Effector CD4-positive, alpha-beta T cell (primary cell): ENCODE data around the gene NGB.

Experiments
- DNase-seq: peaks from one replicate; pipeline ENCODE4 v3.0.0-alpha.2; 2020

Gene NGB

DNA sequence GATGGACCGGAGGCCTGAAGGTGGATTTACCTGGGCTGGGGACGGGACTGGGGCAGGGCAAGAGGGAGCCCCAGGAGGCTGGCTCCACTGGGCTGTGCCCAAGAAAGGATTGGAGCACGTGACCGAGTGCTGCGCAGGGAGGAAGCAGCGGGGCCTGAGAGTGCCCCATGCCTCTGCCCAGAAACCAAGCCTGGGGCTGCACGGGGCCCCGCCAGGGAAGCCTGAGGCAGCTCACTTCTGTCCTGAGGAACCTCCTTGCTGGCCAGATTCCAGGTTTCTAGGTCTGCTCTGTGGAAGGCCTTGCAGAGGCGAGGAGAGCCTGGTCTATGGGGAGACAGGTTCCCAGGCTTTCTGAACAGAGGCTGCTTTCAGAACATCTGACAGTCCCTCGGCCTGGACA lies 10.4 kb downstream of the NGB start:
- DNase-seq, result no peak

GRCh38 chr14:77260199-77260598 lies 10.8 kb downstream of the NGB start:
- no peak for DNase-seq

DNA sequence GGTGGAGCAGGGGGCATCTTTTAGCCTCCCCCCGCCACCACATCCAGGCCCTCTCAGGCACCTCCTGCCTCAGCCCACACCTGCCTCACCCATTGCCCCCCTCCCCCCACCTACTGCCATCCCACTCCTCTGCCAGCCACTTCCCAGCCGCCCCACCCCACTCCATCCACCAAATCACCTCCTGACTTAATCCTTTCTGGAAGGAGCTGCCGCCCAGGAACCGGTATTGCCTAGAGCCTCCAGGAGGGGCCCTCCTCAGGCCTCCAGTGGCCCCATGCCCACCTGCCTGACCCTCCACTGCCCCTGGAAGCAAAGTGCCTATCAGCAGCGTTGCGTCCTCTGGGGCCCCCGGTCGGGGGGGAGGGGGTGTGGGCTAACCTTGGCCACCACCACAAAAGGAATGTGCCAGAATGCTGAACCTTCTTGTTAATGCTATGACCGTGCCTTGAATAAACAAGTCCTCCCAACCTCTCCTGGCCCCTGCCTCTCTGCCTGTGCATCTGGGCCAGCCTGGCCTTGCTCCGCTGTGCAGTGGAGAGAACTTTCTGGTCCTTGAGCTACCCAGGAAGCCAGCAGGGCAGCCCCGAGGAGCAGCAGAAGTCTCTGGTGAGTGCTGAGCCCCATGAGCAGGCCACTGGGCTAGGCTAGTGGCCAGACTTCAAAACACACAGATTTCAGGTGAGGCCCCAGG lies 11.8 kb downstream of the NGB start:
- DNase-seq, result no peak

DNA sequence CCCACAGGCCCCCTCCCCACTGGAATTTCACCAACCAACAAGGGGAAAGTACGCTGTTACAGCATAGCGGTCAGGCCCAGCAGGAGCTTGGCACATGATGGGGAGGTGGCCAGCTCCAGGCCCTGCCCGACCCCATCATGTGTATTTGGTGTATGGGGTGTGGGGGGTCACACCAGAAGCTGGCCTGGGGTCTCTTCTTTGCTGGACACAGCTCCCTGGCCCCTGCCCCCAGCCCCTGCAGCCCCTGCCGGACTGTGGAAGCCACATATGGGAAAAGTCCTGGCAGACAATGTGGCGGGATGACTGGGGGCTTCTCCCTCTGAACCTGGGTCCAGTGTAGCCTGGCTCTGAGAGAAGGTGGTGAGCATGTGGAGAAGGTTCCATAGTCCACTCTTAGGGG lies 12.4 kb downstream of the NGB start:
- DNase-seq, result no peak

DNA sequence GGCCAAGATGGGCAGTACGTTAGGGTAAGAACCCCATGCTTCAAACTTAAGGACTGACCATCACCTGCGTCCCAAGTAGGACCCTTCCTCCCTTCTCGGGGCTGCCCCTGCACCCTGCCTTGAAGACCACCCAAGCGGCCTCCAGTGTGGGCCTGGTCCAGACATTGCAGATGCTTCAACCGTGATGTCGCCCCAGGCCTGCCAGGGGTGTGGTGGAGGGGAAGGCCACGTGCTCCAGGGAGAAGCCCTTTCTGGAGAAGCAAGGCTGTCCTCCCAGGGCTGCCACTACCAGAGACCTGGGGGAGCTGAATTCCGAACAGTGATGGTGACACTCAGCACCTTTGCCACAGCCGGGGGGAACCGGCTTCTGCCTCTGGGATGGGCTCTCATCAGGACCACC lies 13.3 kb downstream of the NGB start:
- DNase-seq, result no peak

GRCh38 chr14:77256694-77257093 lies 14.3 kb downstream of the NGB start:
- no peak for DNase-seq

DNA sequence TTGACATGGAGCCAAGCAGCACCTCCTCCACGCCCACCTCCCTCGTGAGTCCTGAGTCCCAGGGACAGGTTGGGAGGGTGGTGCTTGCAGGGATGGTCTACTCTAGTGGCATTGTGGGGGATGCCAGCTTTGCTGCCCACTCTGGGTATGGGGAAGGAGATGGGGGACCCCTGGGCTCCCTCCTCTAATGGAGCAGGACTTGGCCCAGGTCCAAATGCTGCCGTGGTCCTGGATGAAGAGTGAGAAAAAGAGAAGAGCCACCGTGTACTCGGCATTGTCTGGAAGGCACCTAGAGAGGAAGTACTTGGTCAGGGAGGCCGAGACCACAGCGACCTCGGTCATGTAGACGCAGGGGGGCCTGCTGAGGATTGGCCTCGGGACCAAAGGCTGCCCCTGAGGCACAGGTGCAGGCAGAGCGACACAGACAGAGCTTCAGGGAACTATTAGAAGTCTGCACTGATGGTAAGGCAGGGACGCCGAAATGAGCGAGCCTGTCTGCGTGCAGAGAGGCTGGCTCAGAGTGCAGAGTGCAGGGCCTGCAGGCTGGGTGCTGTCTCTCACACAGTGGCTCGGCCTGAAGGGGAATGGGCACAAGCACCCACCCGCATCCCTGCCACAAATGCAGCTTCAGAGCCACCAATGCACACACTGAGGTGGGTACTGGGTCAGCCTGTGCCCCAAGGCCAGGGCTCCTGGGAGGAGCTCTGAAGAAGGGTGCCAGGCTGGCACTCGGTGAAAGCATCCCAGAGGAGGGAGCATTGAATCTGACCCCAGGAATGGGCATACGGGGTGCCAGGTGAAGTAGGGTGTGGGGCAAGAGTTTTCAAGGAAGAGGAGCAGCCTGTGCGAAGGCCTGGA lies 17.4 kb downstream of the NGB start:
- DNase-seq, result no peak

GRCh38 chr14:77251870-77252269 lies 19.1 kb downstream of the NGB start:
- no peak for DNase-seq

DNA sequence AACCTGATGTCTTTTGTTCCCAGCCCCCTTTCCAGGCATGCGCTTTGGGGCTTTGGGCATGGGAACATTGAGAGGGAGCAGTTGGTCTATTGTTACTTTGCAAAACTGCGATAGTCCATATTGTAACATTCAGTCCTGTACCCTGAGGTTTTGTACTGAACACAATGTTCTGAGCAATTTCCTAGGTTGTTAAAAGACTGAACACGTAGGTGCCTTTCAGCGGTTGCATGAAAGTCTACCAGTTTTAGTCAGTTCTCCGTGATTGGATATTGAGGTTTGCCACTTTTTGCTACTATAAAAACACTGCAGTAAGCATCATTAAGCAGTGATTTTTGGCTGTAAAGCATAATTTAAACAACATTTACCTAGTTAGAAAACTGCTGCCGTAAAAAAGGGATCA lies 20.1 kb downstream of the NGB start:
- DNase-seq, result no peak

DNA sequence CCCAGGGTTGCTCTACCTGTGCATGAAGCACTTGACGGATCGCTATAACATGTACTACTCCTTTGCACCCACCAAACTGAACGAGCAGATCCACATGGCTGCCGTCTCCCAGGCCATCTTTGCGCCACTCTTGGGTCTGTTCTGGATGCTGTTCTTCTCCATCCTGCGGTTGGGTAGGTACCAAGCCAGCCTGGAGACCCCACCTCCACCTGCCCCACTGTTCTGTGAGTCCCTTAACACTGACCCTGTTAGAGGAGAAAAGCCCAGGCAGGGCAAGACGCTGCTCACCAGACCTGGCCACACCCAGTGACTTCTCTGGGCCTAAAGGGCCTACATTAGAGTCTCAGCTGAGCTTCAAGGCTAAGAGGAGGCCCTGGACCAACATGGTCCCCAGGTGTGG lies 21.7 kb downstream of the NGB start:
- DNase-seq, result no peak

DNA sequence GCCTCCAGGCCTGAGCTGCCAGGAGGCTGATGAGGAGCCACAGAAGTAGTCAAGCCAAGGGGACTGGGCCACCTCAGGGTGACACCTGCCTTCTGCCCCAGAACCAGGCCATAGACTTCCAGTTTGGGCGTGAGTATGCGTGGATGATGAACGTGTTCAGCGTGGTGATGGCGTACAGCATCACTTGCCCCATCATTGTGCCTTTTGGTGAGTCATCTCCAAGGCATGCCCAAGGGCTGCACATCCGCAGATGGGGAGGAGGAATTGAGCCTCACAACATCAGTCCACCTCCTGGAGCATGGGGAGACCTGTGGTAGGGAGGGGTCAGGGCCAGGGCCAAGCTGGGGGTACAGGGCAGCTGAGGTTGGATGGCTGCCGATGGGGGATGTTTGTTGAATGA lies 22.3 kb downstream of the NGB start:
- DNase-seq, result no peak

DNA sequence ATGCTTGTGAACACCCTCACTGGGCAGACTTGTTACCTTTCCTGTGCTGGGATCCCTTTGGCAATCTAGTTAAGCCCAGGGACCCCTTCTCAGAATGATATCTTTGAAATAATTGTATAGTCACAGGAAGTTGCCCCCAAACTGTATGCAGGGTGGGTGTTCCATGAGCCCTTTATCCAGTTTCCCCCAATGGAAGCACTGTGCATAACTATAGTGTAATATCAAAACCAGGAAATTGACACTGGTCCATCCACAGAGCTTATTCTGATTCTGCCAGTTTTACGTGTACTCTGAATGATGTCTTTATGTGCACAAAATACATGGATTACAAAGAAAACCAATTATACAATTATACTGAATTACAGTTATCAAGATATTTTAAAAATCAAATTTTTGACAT lies 24.2 kb downstream of the NGB start:
- no peak for DNase-seq

DNA sequence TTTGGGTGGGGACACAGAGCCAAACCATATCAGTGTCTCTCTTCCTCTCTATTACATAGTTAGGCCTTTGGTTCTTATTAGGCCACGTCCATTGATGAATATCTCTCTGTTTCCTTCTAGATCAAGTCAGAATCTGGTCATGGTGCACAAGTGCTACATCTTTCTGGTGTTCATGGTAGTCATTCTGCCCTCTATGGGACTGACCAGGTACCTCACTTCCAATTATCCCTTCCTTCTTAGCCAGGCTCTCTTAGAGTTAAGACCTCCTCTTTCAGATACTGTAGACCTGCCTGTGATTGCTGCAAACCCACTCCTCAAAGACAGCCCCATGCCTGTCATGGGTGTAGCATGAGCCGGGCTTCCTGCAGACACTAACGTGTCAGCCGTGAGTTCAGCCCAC lies 25.2 kb downstream of the NGB start:
- DNase-seq, result no peak

DNA sequence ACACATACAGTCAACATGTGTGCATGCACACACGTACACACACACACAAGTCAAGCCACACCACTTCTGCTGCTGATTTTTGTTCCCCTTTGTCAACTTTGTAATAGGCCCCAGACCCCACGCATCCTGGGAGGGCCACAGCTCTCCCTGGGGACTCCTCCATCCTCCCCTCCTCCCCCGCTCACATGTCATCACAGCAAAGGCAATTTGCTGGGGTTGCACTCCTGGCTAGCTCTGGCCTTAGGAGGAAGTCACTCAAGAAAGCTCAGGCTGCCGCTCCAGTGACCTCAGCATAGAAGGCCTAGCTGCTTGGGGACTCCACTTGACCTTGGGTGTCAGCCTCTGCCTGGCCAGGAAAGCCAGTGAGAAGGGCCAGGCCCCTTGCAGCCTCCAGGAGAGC lies 27.2 kb downstream of the NGB start:
- DNase-seq, result no peak

- DNase-seq, result no peak
Observed at GRCh38 chr14:77242752-77243151, 28.3 kb downstream of the NGB start.

- no peak for DNase-seq
Observed at GRCh38 chr14:77241955-77242354, 29.1 kb downstream of the NGB start.

- DNase-seq, result no peak
Observed at GRCh38 chr14:77240336-77240915, 30.6 kb downstream of the NGB start.

DNA sequence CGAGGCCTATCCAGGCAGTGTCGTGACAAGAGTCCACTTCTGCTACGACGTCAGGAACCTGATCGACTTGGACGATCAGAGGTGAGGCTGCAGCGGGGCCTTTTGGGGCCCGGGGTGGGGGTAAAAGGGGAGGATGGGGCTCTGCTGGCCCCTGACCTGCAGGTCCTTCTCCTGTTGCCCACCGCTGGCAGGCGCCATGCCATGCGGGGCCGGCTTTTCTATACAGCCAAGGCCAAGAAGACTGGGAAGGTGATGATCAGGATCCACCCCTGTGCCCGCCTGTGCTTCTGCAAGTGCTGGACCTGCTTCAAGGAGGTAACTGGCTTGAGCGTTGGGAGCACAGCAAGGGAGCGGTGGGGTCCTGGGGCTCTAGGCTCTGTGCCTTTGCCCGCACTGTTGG lies 31.6 kb downstream of the NGB start:
- DNase-seq, result no peak

DNA sequence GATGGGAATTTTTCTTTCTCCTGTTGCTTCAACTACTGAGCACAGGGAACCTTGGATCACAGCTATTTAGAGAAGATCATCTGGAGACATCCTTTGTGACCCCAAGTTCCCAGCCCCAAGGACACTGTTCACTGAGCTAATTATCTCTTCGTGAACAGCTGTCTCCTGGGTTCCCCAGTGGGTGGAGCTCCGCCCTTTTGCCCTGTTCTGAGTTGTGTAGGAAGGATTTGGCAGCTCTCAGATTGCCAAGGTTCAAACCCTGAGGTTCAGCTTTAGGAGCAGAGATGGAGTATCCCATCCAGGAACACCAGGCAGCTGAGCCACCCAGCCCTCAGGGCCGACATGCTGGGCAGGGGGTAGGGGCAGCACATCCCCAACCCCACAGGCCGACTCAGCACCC lies 32.0 kb downstream of the NGB start:
- no peak for DNase-seq

DNA sequence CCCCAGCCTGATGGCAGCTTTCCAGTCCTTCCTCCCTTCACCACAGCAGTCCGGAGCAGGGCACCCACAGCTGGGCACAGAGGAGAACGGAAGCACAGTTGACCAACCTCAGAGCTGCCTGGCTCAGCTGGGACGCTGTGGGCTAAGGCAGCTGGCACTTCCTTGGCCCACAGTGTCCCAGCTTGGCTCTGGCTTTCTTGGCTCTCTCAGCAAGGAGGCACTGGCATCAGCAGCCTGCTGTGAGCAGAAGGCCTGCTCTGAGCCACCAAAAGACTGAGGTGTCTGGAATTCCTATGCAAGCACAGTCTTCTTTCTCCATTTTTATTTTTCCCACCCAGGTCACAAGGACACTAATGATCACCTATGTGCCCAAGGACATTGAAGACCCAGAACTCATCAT lies 32.6 kb downstream of the NGB start:
- no peak for DNase-seq

DNA sequence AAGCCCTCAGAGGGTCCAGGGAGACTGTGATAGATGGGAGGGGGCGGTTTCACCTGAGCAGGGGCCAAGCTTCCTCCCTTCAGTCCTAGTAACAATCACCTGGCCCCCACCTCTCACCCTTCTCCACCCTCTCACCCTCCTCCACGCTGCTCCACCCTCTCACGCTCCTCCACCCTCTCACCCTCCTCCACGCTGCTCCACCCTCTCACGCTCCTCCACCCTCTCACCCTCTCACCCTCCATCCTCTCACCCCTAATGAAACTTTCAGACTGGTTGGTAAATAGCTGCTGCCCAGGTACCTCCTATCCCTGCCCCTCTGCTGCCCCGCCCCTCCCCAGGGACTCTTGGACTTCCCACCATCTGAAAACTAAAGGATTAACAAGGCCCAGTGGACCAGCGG lies 34.2 kb downstream of the NGB start:
- no peak for DNase-seq

DNA sequence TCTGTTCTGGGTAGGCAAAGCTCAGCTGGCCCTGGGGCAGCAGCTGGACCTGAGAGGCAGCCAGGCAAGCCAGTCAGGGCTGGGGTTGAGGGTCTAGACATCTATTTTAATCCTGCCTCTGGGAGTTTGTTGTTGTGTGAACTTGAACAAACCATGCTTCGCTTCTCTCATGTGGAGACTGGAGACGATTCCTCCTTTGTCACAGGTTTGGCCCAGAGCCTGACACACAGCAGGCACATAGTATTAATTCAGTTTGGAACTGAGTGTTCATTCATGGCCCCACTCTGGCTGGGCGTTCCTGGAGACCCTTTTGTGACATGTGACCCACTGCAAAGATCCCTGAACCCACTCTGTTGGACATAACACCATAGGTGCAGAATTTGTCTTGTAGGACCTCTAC lies 39.3 kb downstream of the NGB start:
- no peak for DNase-seq

- DNase-seq, result no peak
Observed at GRCh38 chr14:77230914-77231313, 40.1 kb downstream of the NGB start.

GRCh38 chr14:77228056-77228455 lies 43.0 kb downstream of the NGB start:
- DNase-seq, result no peak
